Cardiac atrium fibroblast (primary cell): ENCODE results near the gene SPCS1. TPM values are rescaled to one million over a fixed set of nuclear protein-coding genes. Genes with fewer than 3 reads are reported as not detected.

Experiments used
- total RNA-seq: library from RNA; depleted of rRNA; stranded (reverse); fragments of >200 nt; gene quantifications from 2 replicates; pipeline ENCODE4 v1.2.3, GENCODE V29; 2015

Gene SPCS1
- 151 and 153 TPM in 2 replicates for total RNA-seq

DNA sequence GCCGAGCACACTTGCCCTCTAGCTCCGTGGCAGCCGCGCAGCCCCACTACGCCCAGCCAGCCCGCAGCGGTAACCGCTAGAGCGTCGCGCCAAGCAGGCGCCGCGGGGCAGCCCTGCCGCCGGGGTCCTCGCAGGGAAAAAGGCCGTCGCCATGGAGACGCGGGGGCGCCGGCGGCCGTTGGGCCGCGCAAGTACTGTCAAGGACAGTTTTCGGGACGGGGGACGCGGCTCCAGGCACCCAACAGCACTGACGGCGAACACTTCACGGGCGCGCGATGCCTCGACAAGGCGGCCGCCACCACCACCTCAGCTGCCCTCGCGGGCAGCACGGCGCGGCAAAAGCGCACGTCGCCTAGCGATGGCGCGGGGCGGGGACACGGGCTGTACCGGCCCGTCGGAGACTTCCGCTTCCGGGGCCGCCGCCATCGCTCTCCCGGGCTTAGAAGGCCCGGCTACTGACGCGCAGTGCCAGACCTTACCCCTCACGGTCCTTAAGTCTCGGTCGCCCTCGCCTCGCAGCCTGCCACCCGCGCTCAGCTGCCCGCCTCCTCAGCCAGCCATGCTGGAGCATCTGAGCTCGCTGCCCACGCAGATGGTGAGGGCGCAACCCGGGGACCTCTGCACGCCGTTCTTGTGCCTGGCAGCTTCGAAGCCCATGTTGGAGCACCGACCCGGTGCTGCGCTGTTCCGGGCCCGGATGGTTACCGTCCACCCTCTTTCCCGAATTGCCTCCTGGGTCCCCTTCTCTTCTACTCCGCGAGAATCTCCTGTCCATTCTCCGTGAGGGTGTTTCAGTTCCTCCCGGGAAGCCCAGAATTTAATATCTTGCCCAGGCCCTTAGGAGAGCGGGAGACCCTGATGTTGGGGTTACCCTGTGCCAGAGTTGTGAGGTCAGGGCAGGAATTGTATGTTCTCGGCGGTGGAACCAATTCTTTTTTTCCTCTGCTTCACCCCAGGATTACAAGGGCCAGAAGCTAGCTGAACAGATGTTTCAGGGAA, at the start of gene SPCS1, which contains the start of gene GLT8D1:
TSS of gene SPCS1 (plus strand) at position 419 of the 999 bp plus-strand sequence. CDS start at position 560, 141 bp downstream.
TSS of gene GLT8D1 (minus strand) at position 104 of the 999 bp plus-strand sequence. CDS start 5,331 bp downstream, outside the sequence.

GRCh38 chr3:52685709-52686691, 19.9 kb upstream of the SPCS1 start, which contains the start of the genes GNL3 and PBRM1:
Gene GNL3 (plus strand): TSS chr3:52686032. CDS start chr3:52686093, 61 bp downstream.
Gene PBRM1 (minus strand): TSS chr3:52685913.

Other genes starting within 250 kb of the SPCS1 start
- gene STAB1, start 210.8 kb upstream of the SPCS1 start, total RNA-seq: 2.0 and 7.1 TPM in 2 replicates
- gene NT5DC2, start 172.2 kb upstream of the SPCS1 start, total RNA-seq: 94.4 and 113 TPM in 2 replicates
- gene UQCC5, start 169.5 kb upstream of the SPCS1 start, total RNA-seq: 0.18 and 0.65 TPM in 2 replicates
- gene PBRM1, start 20.2 kb upstream of the SPCS1 start, total RNA-seq: 21.1 and 43.1 TPM in 2 replicates
- gene GNL3, start 20.1 kb upstream of the SPCS1 start, total RNA-seq: 76.4 and 77.9 TPM in 2 replicates
- gene GLT8D1, start 315 bp upstream of the SPCS1 start, total RNA-seq: 95.6 and 102 TPM in 2 replicates
- gene NEK4, start 64.8 kb downstream of the SPCS1 start, total RNA-seq: 9.7 and 12.2 TPM in 2 replicates
- not detected in 2 replicates for gene ITIH1, start 71.5 kb downstream of the SPCS1 start, total RNA-seq
- gene ITIH3, start 88.7 kb downstream of the SPCS1 start, total RNA-seq: 0.65 and 4.9 TPM in 2 replicates
- gene ITIH4, start 124.6 kb downstream of the SPCS1 start, total RNA-seq: 0.49 and 4.5 TPM in 2 replicates
- gene MUSTN1, start 128.9 kb downstream of the SPCS1 start, total RNA-seq: not detected in 2 replicates
- gene STIMATE, start 191.4 kb downstream of the SPCS1 start, total RNA-seq: 11.6 and 12.0 TPM in 2 replicates